Urinary bladder (tissue), 4 donors: Measurements from ENCODE around the gene MAN1A1. TPM values are rescaled to one million over a fixed set of nuclear protein-coding genes. Genes with fewer than 3 reads are reported as not detected.
A peak's percentile ranks its signal among the peaks of the same experiment; 100 is the strongest.
"Not testable (repeated sequence)": the region's sequence is repeated elsewhere in the genome, so short reads cannot be mapped to it uniquely, and the experiment has no call there.

Experiments used
- DNase-seq: peaks from one replicate; pipeline ENCODE4 v3.0.0-alpha.2; 2015; ENCODE audit errors: extremely low spot score
- H3K27ac ChIP-seq: one replicate; pipeline ENCODE4 v1.5.1; 2013; ENCODE audit warnings: low read depth, mild to moderate bottlenecking, moderate library complexity
- H3K36me3 ChIP-seq: one replicate; pipeline ENCODE4 v1.6.1; 2013; ENCODE audit warnings: mild to moderate bottlenecking, moderate library complexity; ENCODE audit not compliant: insufficient read depth
- H3K4me1 ChIP-seq: one replicate; pipeline ENCODE4 v1.6.1; 2013; ENCODE audit warnings: mild to moderate bottlenecking, moderate library complexity; ENCODE audit not compliant: insufficient read depth
- H3K4me3 ChIP-seq: one replicate; pipeline ENCODE4 v1.5.1; 2013; ENCODE audit warnings: low read depth, low read length
- WGBS: extraction: QIAGEN DNeasy Blood & Tissue Kit; methylation state at CpG from one replicate; pipeline ENCODE4 v1.1.7; 2013; 5-methylcytosine and 5-hydroxymethylcytosine counted together
- polyA plus RNA-seq: library from polyadenylated mRNA; stranded (reverse); fragments of 200-250 nt; gene quantifications from one replicate; pipeline ENCODE4 v1.2.3, GENCODE V29; 2013
- total RNA-seq: library from RNA; depleted of rRNA; stranded (reverse); fragments of >200 nt; gene quantifications from one replicate; pipeline ENCODE4 v1.2.3, GENCODE V29; 2014
- donor health status: healthy with polysubstance abuse.
- donor health status: healthy.

MAN1A1 gene
- total RNA-seq, result 245 TPM
- polyA plus RNA-seq, result 98.6 TPM

- no peaks in the 10 kb centered on the region for H3K36me3 ChIP-seq
- peak; percentile 71 for DNase-seq
- H3K4me1 ChIP-seq, result peaks cover 2% of the 10 kb centered on the region
- WGBS, result under 1% methylated on average over 103 of the region's 103 CpGs
- peak within 1 kb of the TSS; percentile 96 for H3K4me3 ChIP-seq
- H3K27ac ChIP-seq, result peak within 1 kb of the TSS; percentile 96
Measured at GRCh38 chr6:119349361-119350201, at the start of gene MAN1A1. Gene MAN1A1, minus strand, starts transcription at chr6:119349761. Its CDS starts 696 bp downstream, at chr6:119349065.

- 88% methylated on average over 2 of the region's 2 CpGs for WGBS
- Histone ChIP-seq H3K36me3 (no peaks in the 10 kb centered on the region), H3K4me1 (no peaks in the 10 kb centered on the region), H3K4me3 (no peak overlapping the region), H3K27ac (no peak overlapping the region)
- DNase-seq, result no peak
Measured at GRCh38 chr6:119395192-119395591, 45.6 kb upstream of the MAN1A1 start.

- no peak for DNase-seq
- no peak overlapping the region for H3K4me3 ChIP-seq
- no peaks in the 10 kb centered on the region for H3K4me1 ChIP-seq
Measured at GRCh38 chr6:119390247-119390793, 40.8 kb upstream of the MAN1A1 start.

GRCh38 chr6:119385994-119386393, 36.4 kb upstream of the MAN1A1 start:
- H3K27ac ChIP-seq, result no peak overlapping the region
- H3K4me3 ChIP-seq, result no peak overlapping the region
- WGBS, result 99% methylated on average over 1 of the region's 1 CpG
- DNase-seq, result no peak
- no peaks in the 10 kb centered on the region for H3K36me3 ChIP-seq
- H3K4me1 ChIP-seq, result no peaks in the 10 kb centered on the region

More at GRCh38 chr6:119390247-119390793, 40.8 kb upstream of the MAN1A1 start:
- H3K27ac ChIP-seq, result no peak overlapping the region
- no peaks in the 10 kb centered on the region for H3K36me3 ChIP-seq

GRCh38 chr6:119384444-119384843, 34.9 kb upstream of the MAN1A1 start:
- DNase-seq, result no peak
- no peak overlapping the region for H3K27ac ChIP-seq

GRCh38 chr6:119379809-119380208, 30.2 kb upstream of the MAN1A1 start:
- H3K4me1 ChIP-seq, result no peaks in the 10 kb centered on the region
- H3K4me3 ChIP-seq, result no peak overlapping the region
- H3K36me3 ChIP-seq, result no peaks in the 10 kb centered on the region
- DNase-seq, result no peak
- H3K27ac ChIP-seq, result no peak overlapping the region

More at GRCh38 chr6:119384444-119384843, 34.9 kb upstream of the MAN1A1 start:
- Histone ChIP-seq H3K4me1 (no peaks in the 10 kb centered on the region), H3K4me3 (no peak overlapping the region), H3K36me3 (no peaks in the 10 kb centered on the region)

- H3K4me1 ChIP-seq, H3K27ac ChIP-seq, DNase-seq, H3K36me3 ChIP-seq, H3K4me3 ChIP-seq: not testable (repeated sequence)
- WGBS, result 96% methylated on average over 1 of the region's 1 CpG
Measured at GRCh38 chr6:119377043-119377442, 27.5 kb upstream of the MAN1A1 start.

- Histone ChIP-seq H3K27ac (no peak overlapping the region), H3K4me1 (no peaks in the 10 kb centered on the region), H3K4me3 (no peak overlapping the region), H3K36me3 (no peaks in the 10 kb centered on the region)
- 93% methylated on average over 3 of the region's 3 CpGs for WGBS
- DNase-seq, result no peak
Measured at GRCh38 chr6:119370080-119370479, 20.5 kb upstream of the MAN1A1 start.

- no peaks in the 10 kb centered on the region for H3K4me1 ChIP-seq
- 84% methylated on average over 6 of the region's 6 CpGs for WGBS
- H3K36me3 ChIP-seq, result no peaks in the 10 kb centered on the region
- DNase-seq, result no peak
- no peak overlapping the region for H3K4me3 ChIP-seq
- H3K27ac ChIP-seq, result no peak overlapping the region
Measured at GRCh38 chr6:119368921-119369320, 19.4 kb upstream of the MAN1A1 start.

GRCh38 chr6:119361209-119361608, 11.6 kb upstream of the MAN1A1 start:
- H3K27ac ChIP-seq, result no peak overlapping the region
- no peak overlapping the region for H3K4me3 ChIP-seq
- 97% methylated on average over 4 of the region's 4 CpGs for WGBS
- DNase-seq, result no peak
- no peaks in the 10 kb centered on the region for H3K36me3 ChIP-seq
- H3K4me1 ChIP-seq, result no peaks in the 10 kb centered on the region

GRCh38 chr6:119360262-119360915, 10.8 kb upstream of the MAN1A1 start:
- DNase-seq, result no peak
- Histone ChIP-seq H3K4me3 (no peak overlapping the region), H3K27ac (no peak overlapping the region), H3K4me1 (no peaks in the 10 kb centered on the region), H3K36me3 (no peaks in the 10 kb centered on the region)
- WGBS, result 80% methylated on average over 4 of the region's 4 CpGs

GRCh38 chr6:119355890-119356289, 6.3 kb upstream of the MAN1A1 start:
- no peak overlapping the region for H3K4me3 ChIP-seq
- no peaks in the 10 kb centered on the region for H3K36me3 ChIP-seq
- WGBS, result 88% methylated on average over 4 of the region's 4 CpGs
- no peaks in the 10 kb centered on the region for H3K4me1 ChIP-seq
- DNase-seq, result no peak
- no peak overlapping the region for H3K27ac ChIP-seq

- Histone ChIP-seq H3K27ac (no peak overlapping the region), H3K4me3 (no peak overlapping the region), H3K4me1 (no peaks in the 10 kb centered on the region), H3K36me3 (no peaks in the 10 kb centered on the region)
- WGBS, result 63% methylated on average over 2 of the region's 2 CpGs
- DNase-seq, result no peak
Measured at GRCh38 chr6:119355157-119355556, 5.6 kb upstream of the MAN1A1 start.

- no peak overlapping the region for H3K4me3 ChIP-seq
- no peak overlapping the region for H3K27ac ChIP-seq
Measured at GRCh38 chr6:119353696-119354095, 4.1 kb upstream of the MAN1A1 start.

More at GRCh38 chr6:119353696-119354095, 4.1 kb upstream of the MAN1A1 start:
- no peak for DNase-seq
- no peaks in the 10 kb centered on the region for H3K4me1 ChIP-seq
- 88% methylated on average over 4 of the region's 4 CpGs for WGBS
- H3K36me3 ChIP-seq, result no peaks in the 10 kb centered on the region
